ENCODE data around the gene IL20. TPM values are rescaled to one million over a fixed set of nuclear protein-coding genes. Genes with fewer than 3 reads are reported as not detected.

Gene IL20
- total RNA-seq, 6 donors from 2014 or later, result not detected

DNA sequence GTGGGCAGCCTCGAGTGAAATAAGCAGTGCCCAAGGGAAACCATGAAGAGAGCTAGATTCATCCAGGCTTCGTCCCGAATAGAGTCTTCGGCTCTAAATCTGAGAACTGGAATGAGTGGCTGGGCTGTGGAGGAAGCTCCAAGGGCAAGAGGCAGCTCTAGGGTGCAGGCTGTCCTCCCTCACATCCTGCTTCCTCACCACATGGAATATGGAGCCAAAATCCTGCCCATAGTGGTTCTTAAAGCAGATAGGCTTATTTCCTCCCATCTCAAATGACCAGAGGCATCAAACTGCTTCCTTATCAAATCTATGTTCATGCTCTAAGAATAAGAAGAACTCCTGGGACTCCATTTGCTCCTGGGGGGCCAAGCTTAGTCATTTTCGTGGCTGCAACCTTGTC, 34.3 kb downstream of the IL20 start:
- no peak for ATAC-seq (ENCODE audit: low FRiP score in 2 of 2)
- no peak for TF ChIP-seq EP300 (IDR thresholded peaks at IDR 0.05)
- TF ChIP-seq, protein P1, sequence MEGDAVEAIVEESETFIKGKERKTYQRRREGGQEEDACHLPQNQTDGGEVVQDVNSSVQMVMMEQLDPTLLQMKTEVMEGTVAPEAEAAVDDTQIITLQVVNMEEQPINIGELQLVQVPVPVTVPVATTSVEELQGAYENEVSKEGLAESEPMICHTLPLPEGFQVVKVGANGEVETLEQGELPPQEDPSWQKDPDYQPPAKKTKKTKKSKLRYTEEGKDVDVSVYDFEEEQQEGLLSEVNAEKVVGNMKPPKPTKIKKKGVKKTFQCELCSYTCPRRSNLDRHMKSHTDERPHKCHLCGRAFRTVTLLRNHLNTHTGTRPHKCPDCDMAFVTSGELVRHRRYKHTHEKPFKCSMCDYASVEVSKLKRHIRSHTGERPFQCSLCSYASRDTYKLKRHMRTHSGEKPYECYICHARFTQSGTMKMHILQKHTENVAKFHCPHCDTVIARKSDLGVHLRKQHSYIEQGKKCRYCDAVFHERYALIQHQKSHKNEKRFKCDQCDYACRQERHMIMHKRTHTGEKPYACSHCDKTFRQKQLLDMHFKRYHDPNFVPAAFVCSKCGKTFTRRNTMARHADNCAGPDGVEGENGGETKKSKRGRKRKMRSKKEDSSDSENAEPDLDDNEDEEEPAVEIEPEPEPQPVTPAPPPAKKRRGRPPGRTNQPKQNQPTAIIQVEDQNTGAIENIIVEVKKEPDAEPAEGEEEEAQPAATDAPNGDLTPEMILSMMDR (IDR thresholded peaks at IDR 0.05), result no peak
- TF ChIP-seq POLR2AphosphoS5 (IDR thresholded peaks at IDR 0.05), result no peak
- no peak for TF ChIP-seq POLR2A (IDR thresholded peaks at IDR 0.05)
- Histone ChIP-seq H3K27ac (no peak overlapping the region), H3K27me3 (no peaks in the 10 kb centered on the region), H3K4me1 (peaks cover 8 to 26% (median 15%) of the 10 kb centered on the region in 4 donors), H3K36me3 (no peaks in the 10 kb centered on the region), H3K4me3 (no peak overlapping the region), H3K9me3 (no peaks in the 10 kb centered on the region)
- no peak for DNase-seq
- 71 to 91% methylated on average over 5 of the region's 5 CpGs for WGBS, 2 donors

- H3K4me3 ChIP-seq, result no peak overlapping the region
- H3K36me3 ChIP-seq, result no peaks in the 10 kb centered on the region
- 91% methylated on average over 7 of the region's 7 CpGs for WGBS, 2 donors
- TF ChIP-seq POLR2A (IDR thresholded peaks at IDR 0.05) (no peak), POLR2AphosphoS5 (IDR thresholded peaks at IDR 0.05) (no peak), EP300 (IDR thresholded peaks at IDR 0.05) (no peak)
- TF ChIP-seq, protein P1 (IDR thresholded peaks at IDR 0.05), result no peak
- ATAC-seq (ENCODE audit: low FRiP score in 2 of 2) (no peak), DNase-seq (no peak)
- no peaks in the 10 kb centered on the region for H3K9me3 ChIP-seq
- H3K27me3 ChIP-seq, result no peaks in the 10 kb centered on the region
- H3K27ac ChIP-seq, result no peak overlapping the region
- H3K4me1 ChIP-seq, result peaks cover 5 to 26% (median 14%) of the 10 kb centered on the region in 4 donors
Observed at GRCh38 chr1:206900149-206900548, 34.7 kb downstream of the IL20 start.

- Histone ChIP-seq H3K27me3 (no peaks in the 10 kb centered on the region), H3K4me3 (no peak overlapping the region), H3K4me1 (peaks cover 0 to 9% (median 0%) of the 10 kb centered on the region in 4 donors), H3K36me3 (no peaks in the 10 kb centered on the region), H3K9me3 (no peaks in the 10 kb centered on the region), H3K27ac (no peak overlapping the region)
- 85 to 86% methylated on average over 6 of the region's 6 CpGs for WGBS, 2 donors
- ATAC-seq (ENCODE audit: low FRiP score in 2 of 2) (no peak), DNase-seq (no peak)
- TF ChIP-seq POLR2A (IDR thresholded peaks at IDR 0.05), result no peak
- TF ChIP-seq, protein P1 (IDR thresholded peaks at IDR 0.05), result no peak
Observed at GRCh38 chr1:206901944-206902343, 36.5 kb downstream of the IL20 start.

GRCh38 chr1:206902702-206903101, 37.3 kb downstream of the IL20 start:
- H3K27ac ChIP-seq, result no peak overlapping the region
- 87% methylated on average over 1 of the region's 1 CpG; no CpG with 5 or more reads in 1 of the 2 donors for WGBS, 2 donors
- ATAC-seq (ENCODE audit: low FRiP score in 2 of 2) (no peak), DNase-seq (no peak)
- no peaks in the 10 kb centered on the region for H3K9me3 ChIP-seq
- peaks cover 0 to 9% (median 0%) of the 10 kb centered on the region in 4 donors for H3K4me1 ChIP-seq
- H3K36me3 ChIP-seq, result no peaks in the 10 kb centered on the region
- TF ChIP-seq, protein P1 (IDR thresholded peaks at IDR 0.05), result no peak
- TF ChIP-seq POLR2AphosphoS5 (IDR thresholded peaks at IDR 0.05) (no peak), POLR2A (IDR thresholded peaks at IDR 0.05) (no peak), EP300 (IDR thresholded peaks at IDR 0.05) (no peak)
- no peak overlapping the region for H3K4me3 ChIP-seq
- H3K27me3 ChIP-seq, result no peaks in the 10 kb centered on the region

DNA sequence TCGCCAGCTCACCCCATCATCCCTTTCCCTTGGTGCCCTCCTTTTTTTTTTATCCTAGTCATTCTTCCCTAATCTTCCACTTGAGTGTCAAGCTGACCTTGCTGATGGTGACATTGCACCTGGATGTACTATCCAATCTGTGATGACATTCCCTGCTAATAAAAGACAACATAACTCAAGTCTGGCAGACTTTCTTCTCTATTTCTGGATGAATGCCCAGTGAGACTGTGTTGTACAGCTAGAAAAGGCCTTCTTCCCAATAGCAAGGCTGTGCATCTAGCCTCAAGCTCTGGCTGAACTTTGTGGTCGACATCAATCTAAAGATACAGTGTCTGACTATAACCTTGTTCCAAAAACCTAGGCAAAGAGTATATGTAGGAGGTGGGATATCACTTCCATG, 38.3 kb downstream of the IL20 start:
- DNase-seq, result no peak
- ATAC-seq (ENCODE audit: low FRiP score in 2 of 2), result no peak
- TF ChIP-seq, protein P1 (IDR thresholded peaks at IDR 0.05), result no peak
- TF ChIP-seq POLR2AphosphoS5 (IDR thresholded peaks at IDR 0.05) (no peak), POLR2A (IDR thresholded peaks at IDR 0.05) (no peak), EP300 (IDR thresholded peaks at IDR 0.05) (no peak)
- Histone ChIP-seq H3K9me3 (no peaks in the 10 kb centered on the region), H3K4me1 (peaks cover 0 to 6% (median 1%) of the 10 kb centered on the region in 4 donors), H3K27ac (no peak overlapping the region), H3K36me3 (no peaks in the 10 kb centered on the region), H3K4me3 (no peak overlapping the region), H3K27me3 (no peaks in the 10 kb centered on the region)
- 78 to 84% methylated on average over 2 of the region's 2 CpGs for WGBS, 2 donors
